SK-N-SH treated with all-trans-retinoic acid at 6 μM for 48 hours (cell line): ENCODE measurements around the gene SLC25A33.

Source experiments
- CREB5 ChIP-seq: fragments of 250-450 bp; sonication (Bioruptor Pico); IDR thresholded peaks from 2 replicates; pipeline ENCODE4 v1.5.1; 2020; ENCODE audit warnings: low read depth, mild to moderate bottlenecking, moderate library complexity
- TCF4 ChIP-seq: fragments of 250-450 bp; sonication (Bioruptor Pico); IDR thresholded peaks from 2 replicates; pipeline ENCODE4 v1.8.0; 2021; ENCODE audit warnings: mild to moderate bottlenecking, moderate library complexity, borderline replicate concordance
- TOX ChIP-seq: fragments of 250-450 bp; sonication (Bioruptor Pico); IDR thresholded peaks from 2 replicates; pipeline ENCODE4 v1.8.0; 2021; ENCODE audit warnings: mild to moderate bottlenecking, moderate library complexity, borderline replicate concordance

- TF ChIP-seq CREB5, result no peak
- no peak for TF ChIP-seq TCF4
- TF ChIP-seq TOX (CRISPR knock-in tag), result no peak
These were observed 34.1 kb upstream of the SLC25A33 start for GRCh38 chr1:9505143-9505542.
